ENCODE data around the gene OR4D11.
"Not testable (repeated sequence)": the region's sequence is repeated elsewhere in the genome, so short reads cannot be mapped to it uniquely, and the experiment has no call there.

The OR4D11 gene

DNA sequence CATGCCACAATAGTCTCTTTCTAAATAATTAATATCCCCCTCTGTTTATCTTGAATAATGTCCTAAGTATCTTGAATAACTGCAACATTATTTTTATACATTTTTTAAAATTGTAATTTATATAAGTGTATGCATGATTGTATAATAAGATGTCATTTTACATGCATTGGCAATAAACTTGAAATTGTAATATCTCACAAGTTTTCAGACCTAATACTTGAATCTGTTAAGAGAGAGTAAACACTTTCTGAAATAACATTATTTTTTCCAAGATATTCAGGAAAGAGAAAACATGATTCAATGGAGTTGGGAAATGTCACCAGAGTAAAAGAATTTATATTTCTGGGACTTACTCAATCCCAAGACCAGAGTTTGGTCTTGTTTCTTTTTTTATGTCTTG is at the start of gene OR4D11:
TSS of gene OR4D11 (plus strand) at position 301 of the 400 bp plus-strand sequence. CDS start at position 301, 0 bp downstream.
- H3K4me3 Mint-ChIP-seq: no peak within 1 kb of the TSS
- ATAC-seq (no peak), DNase-seq (ENCODE audit: low spot score in 2 of 2) (no peak)

DNA sequence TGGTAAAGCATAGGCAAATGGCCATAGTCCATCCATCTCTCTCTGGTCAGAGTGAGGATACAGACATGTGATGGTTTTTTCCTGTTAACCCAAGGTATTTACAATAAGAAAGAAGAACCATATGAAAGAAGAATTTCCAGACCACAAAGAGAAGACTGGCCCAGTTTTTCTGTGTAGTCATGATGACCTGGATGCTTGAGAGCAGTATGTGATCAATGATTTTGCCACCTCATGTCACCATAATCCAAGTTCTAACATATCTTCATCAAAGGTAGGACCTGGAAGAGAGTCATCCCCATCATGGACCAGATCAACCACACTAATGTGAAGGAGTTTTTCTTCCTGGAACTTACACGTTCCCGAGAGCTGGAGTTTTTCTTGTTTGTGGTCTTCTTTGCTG is 46.7 kb upstream of the OR4D11 start, which contains the start of gene OR4D6:
TSS of gene OR4D6 (plus strand) at position 301 of the 400 bp plus-strand sequence. CDS start at position 301, 0 bp downstream.
- Mint-ChIP-seq H3K27ac (no peak within 1 kb of the TSS), H3K36me3 (no peaks in the 10 kb centered on the region), H3K4me1 (no peaks in the 10 kb centered on the region), H3K9me3 (no peaks in the 10 kb centered on the region), H3K4me3 (no peak within 1 kb of the TSS)
- ATAC-seq (no peak), DNase-seq (ENCODE audit: low spot score in 2 of 2) (no peak)

More for the DNA sequence above, at the start of gene OR4D11:
- no peaks in the 10 kb centered on the region for H3K36me3 Mint-ChIP-seq
- H3K4me1 Mint-ChIP-seq: no peaks in the 10 kb centered on the region
- H3K9me3 Mint-ChIP-seq: no peaks in the 10 kb centered on the region
- no peak within 1 kb of the TSS for H3K27ac Mint-ChIP-seq

DNA sequence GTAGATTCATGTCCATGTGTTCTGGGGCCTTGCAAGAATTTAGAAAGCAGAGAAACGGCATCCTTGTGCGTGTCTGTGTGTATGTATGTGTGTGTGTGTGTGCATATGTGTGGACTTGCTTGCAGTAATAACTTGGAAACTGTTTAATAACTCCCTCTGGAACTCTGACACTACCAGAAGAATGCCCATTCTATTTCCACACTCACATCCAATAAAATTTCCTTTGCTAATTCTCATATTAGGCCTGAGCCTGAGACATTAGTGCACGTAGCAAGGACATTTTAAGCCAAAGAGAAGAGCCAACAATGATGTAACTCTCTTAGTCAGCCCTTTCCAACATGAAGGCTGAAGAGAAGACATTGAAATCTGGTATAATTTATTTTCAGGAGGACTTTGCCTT is 43.5 kb upstream of the OR4D11 start:
- ATAC-seq (no peak), DNase-seq (ENCODE audit: low spot score in 2 of 2) (no peak)
- H3K36me3 Mint-ChIP-seq: no peaks in the 10 kb centered on the region
- no peaks in the 10 kb centered on the region for H3K9me3 Mint-ChIP-seq
- H3K27ac Mint-ChIP-seq: no peak overlapping the region
- no peak overlapping the region for H3K4me3 Mint-ChIP-seq
- no peaks in the 10 kb centered on the region for H3K4me1 Mint-ChIP-seq

DNA sequence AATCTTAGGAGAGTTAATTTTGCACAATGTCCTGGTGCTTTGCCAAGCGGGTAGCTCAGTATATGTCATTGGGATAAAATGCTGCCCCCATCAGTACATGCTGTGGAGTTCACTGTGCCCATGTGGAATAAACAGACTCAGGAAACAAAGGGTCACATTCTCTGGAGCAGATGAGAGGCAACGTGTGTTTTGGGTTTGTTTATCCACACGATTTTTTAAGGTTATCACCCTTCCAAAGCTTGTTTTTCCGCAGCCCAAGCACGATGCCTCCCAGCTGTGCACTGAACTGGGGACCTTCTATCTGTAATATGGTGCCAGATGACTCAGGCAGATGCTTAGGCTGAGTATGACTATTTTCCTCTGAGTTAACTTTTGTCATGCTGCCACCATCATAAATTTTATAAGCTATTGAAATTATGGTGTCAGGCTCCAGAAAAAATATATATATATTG is 40.2 kb upstream of the OR4D11 start:
- no peaks in the 10 kb centered on the region for H3K4me1 Mint-ChIP-seq
- H3K27ac Mint-ChIP-seq: no peak overlapping the region
- no peaks in the 10 kb centered on the region for H3K9me3 Mint-ChIP-seq
- ATAC-seq (no peak), DNase-seq (ENCODE audit: low spot score in 2 of 2) (no peak)
- H3K4me3 Mint-ChIP-seq: no peak overlapping the region
- H3K36me3 Mint-ChIP-seq: no peaks in the 10 kb centered on the region

DNA sequence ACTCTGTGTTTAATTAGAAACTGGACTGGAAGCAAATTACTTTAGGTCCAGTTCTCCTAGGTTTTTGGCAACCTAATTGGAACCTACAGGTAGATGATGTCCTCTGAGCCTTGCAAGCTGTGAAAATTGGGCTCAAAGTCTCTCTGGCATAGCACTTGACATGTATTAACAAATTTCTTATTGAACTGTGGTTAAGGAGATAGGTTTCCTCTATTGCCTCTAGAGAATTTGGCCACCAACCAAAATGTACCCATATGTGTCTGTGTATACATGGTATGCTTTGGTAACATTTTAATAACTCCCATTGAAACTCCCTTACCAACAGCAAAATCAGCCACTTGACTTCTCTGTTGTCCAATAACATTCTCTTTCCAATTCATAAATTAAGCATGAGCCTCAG is 30.4 kb upstream of the OR4D11 start, which contains the start of gene OR4D10:
TSS of gene OR4D10 (plus strand) at position 301 of the 400 bp plus-strand sequence. CDS start 4,115 bp downstream, outside the sequence.
- H3K27ac Mint-ChIP-seq: no peak within 1 kb of the TSS
- H3K4me1 Mint-ChIP-seq: no peaks in the 10 kb centered on the region
- no peaks in the 10 kb centered on the region for H3K36me3 Mint-ChIP-seq
- H3K9me3 Mint-ChIP-seq: no peaks in the 10 kb centered on the region
- no peak within 1 kb of the TSS for H3K4me3 Mint-ChIP-seq
- ATAC-seq: no peak
- DNase-seq (ENCODE audit: low spot score in 2 of 2): no peak

DNA sequence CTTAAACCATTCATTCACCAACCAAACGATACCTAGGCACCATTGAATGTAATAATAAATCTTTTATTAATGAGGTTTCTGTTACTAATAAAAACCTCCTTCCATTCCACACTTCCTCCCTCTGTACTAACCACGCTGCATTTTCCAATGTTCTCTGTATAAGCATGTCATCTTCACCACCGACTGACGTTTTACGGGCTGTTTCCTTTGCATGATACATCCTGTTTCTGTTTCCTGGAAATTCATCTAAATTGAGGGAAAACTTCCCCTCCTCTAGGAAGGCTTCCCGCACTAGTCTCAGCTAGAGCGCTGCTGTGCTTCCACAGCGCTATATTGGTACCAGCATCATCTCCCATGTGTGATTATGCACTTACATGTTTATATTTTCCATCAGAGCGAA is 28.2 kb upstream of the OR4D11 start:
- H3K4me3 Mint-ChIP-seq: no peak overlapping the region
- no peaks in the 10 kb centered on the region for H3K9me3 Mint-ChIP-seq
- no peak overlapping the region for H3K27ac Mint-ChIP-seq
- no peaks in the 10 kb centered on the region for H3K36me3 Mint-ChIP-seq
- no peak for DNase-seq (ENCODE audit: low spot score in 2 of 2)
- no peak for ATAC-seq
- no peaks in the 10 kb centered on the region for H3K4me1 Mint-ChIP-seq

DNA sequence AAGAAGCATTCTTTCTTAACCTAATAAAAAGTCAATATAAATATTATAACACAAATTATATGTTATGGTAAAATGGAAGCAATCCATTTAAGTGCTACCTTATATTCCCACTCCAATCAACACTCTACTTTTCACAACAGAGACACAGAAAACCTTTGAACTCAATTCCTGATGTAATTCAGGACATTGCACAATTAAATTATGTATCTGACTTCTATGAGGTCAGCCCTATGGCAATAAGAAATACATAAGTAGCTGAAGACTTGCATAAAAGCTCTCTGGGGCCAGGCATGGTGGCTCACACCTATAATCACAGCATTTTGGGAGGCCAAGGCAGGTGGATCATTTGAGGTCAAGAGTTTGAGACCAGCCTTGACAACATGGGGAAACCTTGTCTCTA is 23.5 kb upstream of the OR4D11 start:
- no peaks in the 10 kb centered on the region for H3K4me1 Mint-ChIP-seq
- no peak for ATAC-seq
- H3K36me3 Mint-ChIP-seq: no peaks in the 10 kb centered on the region
- H3K4me3 Mint-ChIP-seq: no peak overlapping the region
- DNase-seq (ENCODE audit: low spot score in 2 of 2): no peak
- H3K27ac Mint-ChIP-seq: no peak overlapping the region
- no peaks in the 10 kb centered on the region for H3K9me3 Mint-ChIP-seq

DNA sequence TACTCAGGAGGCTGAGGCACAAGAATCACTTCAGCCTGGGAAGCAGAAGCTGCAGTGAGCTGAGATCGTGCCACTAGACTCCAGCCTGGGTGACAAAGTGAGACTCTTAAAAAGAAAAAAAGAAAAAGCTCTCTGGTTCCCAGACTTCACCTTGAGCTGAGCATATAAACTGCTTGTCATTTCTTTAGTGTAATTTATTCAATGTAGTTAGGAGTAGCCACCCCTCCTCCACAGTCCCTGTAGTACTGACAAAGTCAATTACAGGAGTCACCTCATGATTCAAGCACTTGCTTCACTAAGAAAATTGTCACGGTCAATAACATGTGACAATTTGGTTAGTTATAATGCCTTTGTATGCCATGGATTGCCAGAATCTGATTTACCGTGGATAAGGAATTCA is 23.0 kb upstream of the OR4D11 start:
- no peaks in the 10 kb centered on the region for H3K4me1 Mint-ChIP-seq
- no peak for DNase-seq (ENCODE audit: low spot score in 2 of 2)
- ATAC-seq: no peak
- H3K27ac Mint-ChIP-seq: no peak overlapping the region
- no peaks in the 10 kb centered on the region for H3K36me3 Mint-ChIP-seq
- no peak overlapping the region for H3K4me3 Mint-ChIP-seq
- H3K9me3 Mint-ChIP-seq: no peaks in the 10 kb centered on the region

DNA sequence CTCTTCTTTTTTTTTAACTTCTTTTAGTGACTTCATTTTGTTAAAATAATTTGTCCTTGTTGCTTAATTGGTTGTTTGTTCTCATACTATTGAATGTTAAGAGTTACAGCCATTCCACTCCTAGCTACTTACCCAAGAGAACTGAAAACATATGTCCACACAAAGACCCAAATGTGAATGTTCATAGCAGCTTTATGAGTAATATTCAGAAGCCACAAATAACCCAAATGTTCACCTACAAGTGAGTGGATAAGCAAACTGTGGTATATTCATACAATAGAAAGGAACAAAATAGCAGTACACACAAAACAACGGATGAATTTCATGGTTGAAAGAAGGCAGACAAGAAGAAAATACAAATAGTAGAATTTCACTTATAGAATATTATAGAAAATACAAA is 1.4 kb upstream of the OR4D11 start:
- no peak overlapping the region for H3K4me3 Mint-ChIP-seq
- no peaks in the 10 kb centered on the region for H3K36me3 Mint-ChIP-seq
- DNase-seq (ENCODE audit: low spot score in 2 of 2) (no peak), ATAC-seq (peak; percentile 46)
- H3K4me1 Mint-ChIP-seq: no peaks in the 10 kb centered on the region
- H3K9me3 Mint-ChIP-seq: no peaks in the 10 kb centered on the region
- no peak overlapping the region for H3K27ac Mint-ChIP-seq

DNA sequence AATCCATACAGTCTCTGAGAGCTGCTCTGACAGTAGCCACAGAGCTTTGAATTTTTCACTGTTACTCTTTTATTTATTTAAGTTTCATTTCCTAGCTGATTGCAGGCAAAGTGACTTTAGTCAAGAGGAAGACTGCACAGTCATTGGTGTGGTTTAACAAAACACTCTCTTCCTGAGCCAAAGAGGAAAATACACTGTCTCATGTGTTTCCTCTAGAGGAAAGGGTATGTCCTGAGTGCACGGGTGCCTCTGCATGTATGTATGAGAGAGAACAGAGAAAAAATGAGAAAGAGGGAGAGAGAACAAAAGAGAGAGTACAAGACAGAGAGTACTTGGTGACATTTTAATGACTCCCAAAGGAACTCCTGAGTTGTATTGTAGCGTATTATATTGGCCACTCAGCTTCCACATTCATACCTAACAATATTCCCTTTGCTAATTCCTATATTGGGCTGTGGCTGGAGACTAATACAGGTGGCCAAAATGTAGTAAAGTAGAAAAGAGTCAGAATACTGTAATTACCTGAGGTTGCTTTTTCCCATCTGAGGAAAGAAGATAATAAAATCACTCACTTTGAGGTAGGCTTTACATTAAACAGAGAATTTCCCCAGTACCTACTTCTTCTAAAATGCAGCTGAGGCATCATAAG is 7.7 kb downstream of the OR4D11 start, which contains the start of gene OR4D9:
TSS of gene OR4D9 (plus strand) at position 599 of the 649 bp plus-strand sequence. CDS start 3,374 bp downstream, outside the sequence.
- H3K27ac Mint-ChIP-seq: no peak within 1 kb of the TSS
- H3K9me3 Mint-ChIP-seq: no peaks in the 10 kb centered on the region
- H3K4me1 Mint-ChIP-seq: peaks cover 8% of the 10 kb centered on the region
- ATAC-seq (no peak), DNase-seq (ENCODE audit: low spot score in 2 of 2) (no peak)
- no peak within 1 kb of the TSS for H3K4me3 Mint-ChIP-seq
- no peaks in the 10 kb centered on the region for H3K36me3 Mint-ChIP-seq

DNA sequence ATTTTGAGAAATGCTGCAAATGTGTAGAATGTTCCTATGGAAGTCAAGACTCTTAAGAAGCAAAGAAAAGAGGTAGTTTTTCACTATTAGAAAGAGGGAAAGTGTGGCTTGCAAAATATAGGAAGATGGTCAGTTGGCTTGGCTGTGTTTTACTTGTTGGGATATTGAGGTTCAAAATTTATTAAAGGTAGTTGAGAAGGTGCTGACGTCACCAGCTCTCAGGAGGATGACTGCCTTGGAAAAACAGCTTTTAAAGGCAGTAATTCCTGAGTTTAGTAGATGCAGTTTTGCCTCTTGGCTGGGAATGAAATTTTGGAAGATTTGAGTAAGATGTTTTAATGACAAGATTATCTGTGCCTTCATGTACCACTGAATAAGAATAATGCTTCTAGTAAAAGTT is 8.3 kb downstream of the OR4D11 start:
- peaks cover 8% of the 10 kb centered on the region for H3K4me1 Mint-ChIP-seq
- DNase-seq (ENCODE audit: low spot score in 2 of 2) (no peak), ATAC-seq (no peak)
- H3K27ac Mint-ChIP-seq: no peak overlapping the region
- no peaks in the 10 kb centered on the region for H3K9me3 Mint-ChIP-seq
- no peak overlapping the region for H3K4me3 Mint-ChIP-seq
- H3K36me3 Mint-ChIP-seq: no peaks in the 10 kb centered on the region

DNA sequence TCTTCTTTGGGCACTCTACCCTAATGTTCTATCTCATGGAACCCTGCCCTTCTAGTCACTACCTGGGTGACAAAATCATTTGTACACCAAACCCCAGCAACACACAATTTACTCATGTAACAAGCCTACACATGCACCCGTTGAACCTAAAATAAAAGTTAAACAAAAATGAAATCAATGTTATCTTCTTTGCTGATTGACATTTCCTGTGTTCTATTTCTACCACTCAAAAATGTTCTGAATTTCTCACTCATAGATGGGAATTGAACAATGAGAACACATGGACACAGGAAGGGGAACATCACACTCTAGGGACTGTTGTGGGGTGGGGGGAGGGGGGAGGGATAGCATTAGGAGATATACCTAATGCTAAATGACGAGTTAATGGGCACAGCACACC is 16.8 kb downstream of the OR4D11 start:
- not testable (repeated sequence) for ATAC-seq; H3K9me3 Mint-ChIP-seq; H3K4me3 Mint-ChIP-seq; H3K27ac Mint-ChIP-seq; H3K36me3 Mint-ChIP-seq; DNase-seq (ENCODE audit: low spot score in 2 of 2); H3K4me1 Mint-ChIP-seq

DNA sequence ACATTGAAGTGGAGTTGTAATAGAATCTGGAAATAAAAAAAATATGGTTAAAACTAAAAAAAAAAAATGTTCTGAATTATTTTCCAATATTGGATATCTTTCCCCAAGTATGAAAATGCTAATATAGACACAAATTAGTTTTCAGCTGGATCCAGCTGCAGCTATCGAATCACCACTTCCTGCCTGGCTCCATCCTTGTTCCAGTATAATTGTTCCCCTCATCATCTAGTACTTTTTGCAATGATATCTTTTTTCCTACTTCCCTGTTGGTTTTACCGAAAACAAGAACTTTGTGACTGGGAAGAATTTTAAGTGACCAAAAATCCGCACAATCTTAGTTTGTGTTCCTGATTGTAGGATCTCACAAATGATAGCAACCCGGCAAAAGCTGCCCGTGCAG is 17.4 kb downstream of the OR4D11 start:
- H3K27ac Mint-ChIP-seq: no peak overlapping the region
- no peaks in the 10 kb centered on the region for H3K4me1 Mint-ChIP-seq
- no peaks in the 10 kb centered on the region for H3K36me3 Mint-ChIP-seq
- ATAC-seq (no peak), DNase-seq (ENCODE audit: low spot score in 2 of 2) (no peak)
- no peaks in the 10 kb centered on the region for H3K9me3 Mint-ChIP-seq
- no peak overlapping the region for H3K4me3 Mint-ChIP-seq

DNA sequence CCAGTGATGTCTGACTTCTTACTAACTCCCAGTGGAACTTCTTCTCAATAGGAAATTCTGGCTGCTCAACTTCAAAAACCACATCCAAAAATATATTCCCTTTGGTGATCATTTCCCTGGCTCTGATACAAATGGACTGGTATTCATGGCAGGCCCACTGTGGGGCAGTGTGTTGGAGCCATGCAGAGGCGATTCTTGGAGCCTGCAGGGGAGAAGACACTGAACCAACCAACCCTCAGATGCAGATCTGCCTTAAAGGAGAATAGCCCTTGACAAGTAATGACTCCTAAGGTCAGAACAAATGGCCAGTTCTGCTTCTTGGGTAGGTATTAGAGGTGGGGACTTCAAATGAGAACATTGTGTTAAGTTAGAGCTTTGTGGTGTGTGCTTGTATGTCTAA is 20.2 kb downstream of the OR4D11 start:
- ATAC-seq (no peak), DNase-seq (ENCODE audit: low spot score in 2 of 2) (no peak)
- Mint-ChIP-seq H3K36me3 (no peaks in the 10 kb centered on the region), H3K9me3 (no peaks in the 10 kb centered on the region), H3K4me1 (no peaks in the 10 kb centered on the region), H3K27ac (no peak overlapping the region), H3K4me3 (no peak overlapping the region)

DNA sequence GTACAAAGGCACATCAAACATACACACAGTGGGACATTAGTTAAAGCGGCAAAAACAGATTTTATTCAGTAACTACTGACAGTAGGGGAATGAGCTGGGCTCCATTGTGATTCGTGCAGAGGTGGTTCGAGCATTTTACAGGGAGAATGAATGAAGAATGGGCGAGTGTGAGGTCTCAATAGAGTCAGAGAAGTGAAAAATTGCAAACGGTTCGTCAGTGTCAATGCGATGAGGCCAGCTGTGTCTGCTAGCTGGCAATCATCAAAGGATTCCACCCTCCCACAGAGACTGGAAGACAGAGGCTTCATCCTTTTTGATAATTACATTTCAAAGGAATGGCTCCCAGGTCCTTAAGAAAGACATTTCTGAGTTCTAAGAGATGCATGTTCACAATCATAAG is 25.3 kb downstream of the OR4D11 start:
- H3K9me3 Mint-ChIP-seq: no peaks in the 10 kb centered on the region
- ATAC-seq (no peak), DNase-seq (ENCODE audit: low spot score in 2 of 2) (no peak)
- no peak overlapping the region for H3K4me3 Mint-ChIP-seq
- H3K4me1 Mint-ChIP-seq: peaks cover 8% of the 10 kb centered on the region
- H3K36me3 Mint-ChIP-seq: no peaks in the 10 kb centered on the region
- H3K27ac Mint-ChIP-seq: no peak overlapping the region

DNA sequence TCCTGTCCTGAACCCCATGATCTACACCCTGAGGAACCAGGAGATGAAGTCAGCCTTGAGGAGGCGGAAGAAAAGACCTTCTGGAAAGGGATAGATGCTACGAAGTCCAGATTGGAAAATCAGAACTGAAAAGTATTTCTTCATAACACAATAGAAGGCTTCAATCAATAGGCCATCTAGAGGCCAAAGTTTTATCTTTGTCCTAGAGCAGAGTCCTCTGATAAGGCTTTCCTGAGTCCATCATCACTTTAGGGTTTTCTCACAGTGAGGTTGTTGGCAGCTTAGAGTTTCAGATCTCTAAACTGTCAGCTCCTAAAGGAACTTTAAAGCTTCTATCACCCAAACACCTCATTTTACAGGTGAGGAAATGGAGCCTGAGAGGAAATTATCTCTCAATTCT is 29.2 kb downstream of the OR4D11 start:
- no peak for DNase-seq (ENCODE audit: low spot score in 2 of 2)
- Mint-ChIP-seq H3K9me3 (no peaks in the 10 kb centered on the region), H3K4me3 (no peak overlapping the region), H3K27ac (no peak overlapping the region), H3K4me1 (peaks cover 16% of the 10 kb centered on the region), H3K36me3 (no peaks in the 10 kb centered on the region)
- no peak for ATAC-seq
